H1 (cell line): ENCODE results near the gene WDR41. TPM values are rescaled to one million over a fixed set of nuclear protein-coding genes. Genes with fewer than 3 reads are reported as not detected.

Experiments
- CTCF ChIA-PET: fragments of 300-600 bp; sonication (Branson Sonifier 250); formaldehyde crosslinking; loops from one replicate; lab custom pipeline; 2021; ENCODE audit not compliant: partially characterized antibody; lab: Charles Lee
- POLR2A ChIA-PET: fragments of 300-600 bp; sonication (Branson Sonifier 250); formaldehyde crosslinking; loops from one replicate; lab custom pipeline; 2021; ENCODE audit warnings: inconsistent platforms; ENCODE audit not compliant: partially characterized antibody; lab: Charles Lee
- DNase-seq, 2 experiments: peaks; one replicate each; pipeline versions ENCODE4 v3.0.0 to v3.0.0-alpha.2; 2010 to 2022; ENCODE audit warnings: low spot score in 2 of 2, low read depth in 1 of 2, mixed read lengths in 1 of 2
- FAIRE-seq: peaks from 2 replicates; lab custom pipeline; 2011; peaks lifted over from hg19 to GRCh38; lab: Jason Lieb, UNC
- H2AFZ ChIP-seq: 2 replicates; pipeline ENCODE4 v1.8.1; 2012; ENCODE audit warnings: low read length, inconsistent platforms
- H2AK5ac ChIP-seq: 2 replicates; pipeline ENCODE4 v1.6.1; 2013; ENCODE audit warnings: low read depth, low read length
- H2BK120ac ChIP-seq: replicated peaks from 2 replicates; pipeline ENCODE3; 2013; ENCODE audit warnings: low read depth, low read length, inconsistent platforms
- H2BK12ac ChIP-seq: 2 replicates; pipeline ENCODE4 v1.6.1; 2013; ENCODE audit warnings: low read depth, low read length
- H2BK15ac ChIP-seq: 2 replicates; pipeline ENCODE4 v1.6.1; 2013; ENCODE audit warnings: low read length
- H2BK20ac ChIP-seq: 2 replicates; pipeline ENCODE4 v1.6.1; 2013; ENCODE audit warnings: low read length
- H2BK5ac ChIP-seq: 2 replicates; pipeline ENCODE4 v1.6.1; 2013; ENCODE audit warnings: low read depth, low read length
- H3K14ac ChIP-seq: 2 replicates; pipeline ENCODE4 v1.6.1; 2013; ENCODE audit warnings: inconsistent platforms; ENCODE audit not compliant: insufficient read length
- H3K18ac ChIP-seq: 2 replicates; pipeline ENCODE4 v1.6.1; 2013; ENCODE audit warnings: low read length; ENCODE audit errors: extremely low read depth
- H3K23ac ChIP-seq: 2 replicates; pipeline ENCODE4 v1.6.1; 2013; ENCODE audit warnings: inconsistent platforms; ENCODE audit not compliant: insufficient read length
- H3K23me2 ChIP-seq: 2 replicates; pipeline ENCODE4 v1.6.1; 2013; ENCODE audit warnings: low read depth, low read length
- H3K27ac ChIP-seq: 2 replicates; pipeline ENCODE4 v1.6.1; 2011; ENCODE audit warnings: low read depth, low read length, inconsistent platforms
- H3K27me3 ChIP-seq, 4 experiments: replicated peaks in 1 of 4; 1 replicate in 1 of 4; 2 replicates in 3 of 4; pipeline versions ENCODE4 v1.6.1 to v1.8.1; 2011 to 2013; ENCODE audit warnings: low read length in 3 of 4, mild to moderate bottlenecking in 3 of 4, inconsistent platforms in 2 of 4, mixed read lengths in 2 of 4, moderate library complexity in 1 of 4; ENCODE audit not compliant: control insufficient read depth in 3 of 4, insufficient read depth in 3 of 4; ENCODE audit errors: extremely low read depth in 1 of 4
- H3K36me3 ChIP-seq, 4 experiments: 2 replicates each; pipeline versions ENCODE4 v1.6.1 to v1.8.1; 2011 to 2013; ENCODE audit warnings: mild to moderate bottlenecking in 4 of 4, low read length in 3 of 4, moderate library complexity in 2 of 4, control low read depth in 1 of 4, inconsistent platforms in 1 of 4; ENCODE audit not compliant: insufficient read depth in 4 of 4, control insufficient read depth in 2 of 4
- H3K4ac ChIP-seq: replicated peaks from 2 replicates; pipeline ENCODE3; 2013; ENCODE audit warnings: low read length, low read depth, mixed read lengths, inconsistent platforms; ENCODE audit not compliant: insufficient read length
- H3K4me1 ChIP-seq, 4 experiments: replicated peaks in 1 of 4; 1 replicate in 1 of 4; 2 replicates in 3 of 4; pipeline versions ENCODE4 v1.6.1 to v1.8.1; 2011 to 2013; ENCODE audit warnings: low read length in 3 of 4, inconsistent platforms in 2 of 4, mixed read lengths in 1 of 4; ENCODE audit not compliant: insufficient read depth in 4 of 4, control insufficient read depth in 3 of 4
- H3K4me2 ChIP-seq, 2 experiments: 2 replicates each; pipeline versions ENCODE4 v1.6.1 to v1.8.1; 2011 to 2013; ENCODE audit warnings: low read depth in 2 of 2, low read length in 2 of 2, control low read depth in 1 of 2, inconsistent platforms in 1 of 2, mild to moderate bottlenecking in 1 of 2; ENCODE audit not compliant: insufficient read depth in 1 of 2
- H3K4me3 ChIP-seq, 4 experiments: fragments of 200-600, 300-600 bp in 1 of 4; sonication (generic), shearing (Covaris generic), sonication (Bioruptor Twin) in 1 of 4; 2 replicates each; pipeline versions ENCODE4 v1.5.1 to v1.8.1; 2011 to 2016; ENCODE audit warnings: low read length in 4 of 4, low read depth in 3 of 4, control low read depth in 2 of 4, inconsistent platforms in 2 of 4, mild to moderate bottlenecking in 2 of 4, mixed read lengths in 1 of 4, moderate library complexity in 1 of 4; ENCODE audit not compliant: insufficient read depth in 2 of 4; ENCODE audit errors: extremely low read depth in 1 of 4
- H3K56ac ChIP-seq: replicated peaks from 2 replicates; pipeline ENCODE3; 2013; ENCODE audit warnings: low read depth, mild to moderate bottlenecking, mixed read lengths, low read length, inconsistent platforms; ENCODE audit not compliant: insufficient read length
- H3K79me1 ChIP-seq: 2 replicates; pipeline ENCODE4 v1.6.1; 2013; ENCODE audit warnings: low read depth, low read length, control low read depth
- H3K79me2 ChIP-seq, 2 experiments: 2 replicates each; pipeline versions ENCODE4 v1.6.1 to v1.8.1; 2012 to 2013; ENCODE audit warnings: low read length in 2 of 2, mild to moderate bottlenecking in 2 of 2, inconsistent platforms in 1 of 2; ENCODE audit not compliant: insufficient read depth in 2 of 2, control insufficient read depth in 1 of 2
- H3K9ac ChIP-seq, 4 experiments: replicated peaks in 1 of 4; 1 replicate in 1 of 4; 2 replicates in 3 of 4; pipeline versions ENCODE4 v1.6.1 to v1.8.1; 2011 to 2013; ENCODE audit warnings: low read depth in 3 of 4, low read length in 3 of 4, control low read depth in 2 of 4, mild to moderate bottlenecking in 2 of 4, moderate library complexity in 2 of 4, inconsistent platforms in 1 of 4; ENCODE audit errors: extremely low read depth in 1 of 4
- H3K9me3 ChIP-seq, 2 experiments: 2 replicates each; pipeline versions ENCODE4 v1.6.1 to v1.8.1; 2012 to 2013; ENCODE audit warnings: mild to moderate bottlenecking in 2 of 2, moderate library complexity in 2 of 2, control low read depth in 1 of 2, inconsistent platforms in 1 of 2, low read depth in 1 of 2, low read length in 1 of 2, mixed read lengths in 1 of 2; ENCODE audit not compliant: insufficient read depth in 2 of 2
- H4K20me1 ChIP-seq, 2 experiments: replicated peaks in 1 of 2; 2 replicates each; pipeline versions ENCODE3 to v1.8.1; 2011 to 2013; ENCODE audit warnings: inconsistent platforms in 2 of 2, low read length in 2 of 2, mild to moderate bottlenecking in 1 of 2; ENCODE audit not compliant: insufficient read depth in 2 of 2, control insufficient read depth in 1 of 2
- H4K5ac ChIP-seq: 2 replicates; pipeline ENCODE4 v1.6.1; 2013; ENCODE audit warnings: low read length, low read depth, mixed read lengths, inconsistent platforms; ENCODE audit not compliant: insufficient read length
- H4K8ac ChIP-seq: 2 replicates; pipeline ENCODE4 v1.8.0; 2013; ENCODE audit warnings: mild to moderate bottlenecking, moderate library complexity, low read length, inconsistent platforms; ENCODE audit not compliant: insufficient read depth; ENCODE audit errors: extremely low read depth
- H4K91ac ChIP-seq: replicated peaks from 2 replicates; pipeline ENCODE3; 2013; ENCODE audit warnings: low read length, mixed read lengths, inconsistent platforms; ENCODE audit not compliant: insufficient read length
- ATF3 ChIP-seq: IDR thresholded peaks from 2 replicates; pipeline ENCODE4 v1.6.1; 2011; ENCODE audit warnings: low read depth, mild to moderate bottlenecking, low read length; ENCODE audit not compliant: insufficient read depth
- GTF2F1 ChIP-seq: IDR thresholded peaks from 2 replicates; pipeline ENCODE4 v1.6.1; 2012; ENCODE audit warnings: low read depth, low read length, improper control_type of control experiment, borderline replicate concordance
- KDM5A ChIP-seq: fragments of 200-600 bp; IDR thresholded peaks from 2 replicates; pipeline ENCODE4 v1.7.1; 2012; ENCODE audit warnings: mild to moderate bottlenecking, low read length, inconsistent platforms, mixed read lengths
- RAD21 ChIP-seq, 2 experiments: IDR thresholded peaks in 1 of 2; conservative IDR thresholded peaks in 1 of 2; 2 replicates each; pipeline ENCODE4 v1.6.1; 2011; ENCODE audit warnings: low read depth in 2 of 2, low read length in 2 of 2, improper control_type of control experiment in 1 of 2, inconsistent platforms in 1 of 2, mild to moderate bottlenecking in 1 of 2, moderate library complexity in 1 of 2
- RNF2 ChIP-seq: fragments of 200-900, 300-1000 bp; sonication (generic); IDR thresholded peaks from 2 replicates; pipeline ENCODE4 v1.7.1; 2016; ENCODE audit warnings: borderline replicate concordance, low read depth, mild to moderate bottlenecking, antibody characterized with exemption, low read length; ENCODE audit not compliant: poor library complexity, severe bottlenecking; ENCODE audit errors: missing control alignments
- SP1 ChIP-seq: IDR thresholded peaks from 2 replicates; pipeline ENCODE4 v1.6.1; 2011; ENCODE audit warnings: low read depth, low read length
- SRF ChIP-seq: IDR thresholded peaks from 2 replicates; pipeline ENCODE4 v1.6.1; 2011; ENCODE audit warnings: mild to moderate bottlenecking, low read depth, low read length, moderate library complexity
- TEAD4 ChIP-seq: IDR thresholded peaks from 2 replicates; pipeline ENCODE4 v1.6.1; 2012; ENCODE audit warnings: low read depth, low read length, inconsistent platforms, mixed read lengths
- USF2 ChIP-seq: IDR thresholded peaks from 2 replicates; pipeline ENCODE4 v1.6.1; 2011; ENCODE audit warnings: low read length, improper control_type of control experiment
- WGBS, 2 experiments: shearing (Covaris generic) in 1 of 2; methylation state at CpG; one replicate each; pipeline versions ENCODE4 v1.1.6 to v1.1.7; 2013 to 2015; ENCODE audit warnings: low lambda C conversion rate in 2 of 2, mixed read lengths in 2 of 2, inconsistent platforms in 1 of 2, low coverage in 1 of 2, missing lambda C conversion rate in 1 of 2; ENCODE audit not compliant: insufficient replicate concordance in 2 of 2, insufficient coverage in 1 of 2, insufficient read length in 1 of 2; ENCODE audit errors: extremely low coverage in 1 of 2, missing lambda C conversion rate in 1 of 2; 5-methylcytosine and 5-hydroxymethylcytosine counted together
- polyA plus RNA-seq, 7 experiments: library from polyadenylated mRNA; depleted of rRNA in 3 of 7; stranded (reverse) in 5 of 7; unstranded in 2 of 7; fragments of >200 nt in 5 of 7; fragments of 200-250 nt in 2 of 7; gene quantifications; 1 replicate in 5 of 7; 2 replicates in 1 of 7; 4 replicates in 1 of 7; pipeline versions ENCODE4 v1.2.1 to v1.2.3, GENCODE V29; 2011 to 2013; ENCODE audit warnings: missing spikeins in 2 of 7, mixed read lengths in 2 of 7
- total RNA-seq: library from RNA; stranded (reverse); fragmentation: NEBNext Ultra II Directional; extraction: Animal tissue kit (Norgen Biotek cat#: 25700); gene quantifications from 2 replicates; pipeline ENCODE4 v1.2.1, GENCODE V29; 2021

WDR41 gene
- total and polyA plus RNA-seq, 2 of the 8 experiments (the other 6 are each of a cell fraction or from before 2014, with no cell fraction given), result 16.4 to 44.9 TPM

- H2BK12ac ChIP-seq, result no peak overlapping the region
- no peak overlapping the region for H2BK15ac ChIP-seq
- H3K9me3 ChIP-seq, result no peaks in the 10 kb centered on the region
- H3K36me3 ChIP-seq, result no peaks in the 10 kb centered on the region
- H4K20me1 ChIP-seq, result no peaks in the 10 kb centered on the region
- H2AFZ ChIP-seq, result no peak overlapping the region
- ChIA-PET POLR2A (no interaction called here), CTCF (no interaction called here)
- H3K79me1 ChIP-seq, result no peaks in the 10 kb centered on the region
- no peak overlapping the region for H3K18ac ChIP-seq
- H3K79me2 ChIP-seq, result no peaks in the 10 kb centered on the region
- no peaks in the 10 kb centered on the region for H3K4me1 ChIP-seq
- no peak overlapping the region for H3K4me2 ChIP-seq
- H3K23me2 ChIP-seq, result no peaks in the 10 kb centered on the region
- no peak overlapping the region for H2BK120ac ChIP-seq
- H4K8ac ChIP-seq, result no peak overlapping the region
- no peak overlapping the region for H2BK5ac ChIP-seq
- no peak overlapping the region for H2BK20ac ChIP-seq
- H3K23ac ChIP-seq, result no peak overlapping the region
- H3K56ac ChIP-seq, result no peak overlapping the region
- no peaks in the 10 kb centered on the region for H3K27me3 ChIP-seq
- no peak for DNase-seq
- 35% methylated on average over 1 of the region's 1 CpG; no CpG with 5 or more reads in 1 of the 2 experiments for WGBS, 2 experiments
- H3K4me3 ChIP-seq, result no peak overlapping the region
- TF ChIP-seq ATF3 (no peak), SP1 (no peak), USF2 (no peak), SRF (no peak), KDM5A (no peak), TEAD4 (no peak), RNF2 (no peak), RAD21 (IDR thresholded peaks at IDR 0.05 in 1 of 2, conservative IDR thresholded peaks at IDR 0.05 in 1 of 2; ENCODE audit: low read depth in 2 of 2, low read length in 2 of 2) (no peak), GTF2F1 (no peak)
- TF ChIP-seq, all 59 proteins: peak for 0
- Histone ChIP-seq H3K14ac (no peak overlapping the region), H2AK5ac (no peak overlapping the region), H3K4ac (no peak overlapping the region), H4K91ac (no peak overlapping the region), H3K27ac (no peak overlapping the region), H4K5ac (no peak overlapping the region), H3K9ac (no peak overlapping the region)
- FAIRE-seq, result no peak
Observed at GRCh38 chr5:77513321-77513720, 21.2 kb upstream of the WDR41 start.
